Panc1 (cell line): Measurements from ENCODE around the gene CCDC85A. TPM values are rescaled to one million over a fixed set of nuclear protein-coding genes. Genes with fewer than 3 reads are reported as not detected.

Experiments used
- ATAC-seq: fragments of 200-7000 bp; cut with Tn5 transposase; 2 replicates; pipeline ENCODE4 v1.9.1; 2020; ENCODE audit warnings: mild to moderate bottlenecking, moderate library complexity
- BruUV-seq: library from RNA; stranded (reverse); fragments of 400-500 nt; replicated peaks from 2 replicates; lab custom pipeline; 2021; lab: Mats Ljungman, UMichigan
- CTCF ChIA-PET: fragments of 300-600 bp; sonication (Branson Sonifier 250); formaldehyde crosslinking; loops from one replicate; lab custom pipeline; 2022; ENCODE audit warnings: antibody characterized with exemption; lab: Charles Lee
- POLR2A ChIA-PET: fragments of 300-600 bp; sonication (Branson Sonifier 250); formaldehyde crosslinking; loops from one replicate; lab custom pipeline; 2022; ENCODE audit warnings: antibody characterized with exemption; lab: Charles Lee
- DNase-seq: peaks from one replicate; pipeline ENCODE4 v3.0.0-alpha.2; 2010; ENCODE audit warnings: low read depth, low spot score
- H3K27ac ChIP-seq: 2 replicates; pipeline ENCODE4 v1.5.1; 2011; ENCODE audit warnings: mild to moderate bottlenecking, low read length, inconsistent platforms
- H3K27me3 ChIP-seq: fragments of 200-500 bp; sonication (Bioruptor generic); 2 replicates; pipeline ENCODE4 v1.6.0; 2014; ENCODE audit warnings: low read length, inconsistent platforms; ENCODE audit not compliant: control insufficient read depth, insufficient read depth
- H3K36me3 ChIP-seq: fragments of 200-500 bp; sonication (Bioruptor generic); 2 replicates; pipeline ENCODE4 v1.5.1; 2014; ENCODE audit warnings: inconsistent platforms, mild to moderate bottlenecking, low read length, moderate library complexity; ENCODE audit not compliant: control insufficient read depth, insufficient read depth
- H3K4me1 ChIP-seq: 2 replicates; pipeline ENCODE4 v1.5.1; 2011; ENCODE audit warnings: inconsistent platforms, mild to moderate bottlenecking, low read length, moderate library complexity; ENCODE audit not compliant: control insufficient read depth, insufficient read depth
- H3K4me3 ChIP-seq, 2 experiments: 2 replicates each; pipeline ENCODE4 v1.5.1; 2011 to 2012; ENCODE audit warnings: low read depth in 2 of 2, low read length in 2 of 2, mild to moderate bottlenecking in 2 of 2, inconsistent platforms in 1 of 2, moderate library complexity in 1 of 2
- H3K9me3 ChIP-seq: fragments of 200-500 bp; sonication (Bioruptor generic); 2 replicates; pipeline ENCODE4 v1.5.1; 2014; ENCODE audit warnings: low read depth, mild to moderate bottlenecking, inconsistent platforms, low read length, moderate library complexity; ENCODE audit not compliant: control insufficient read depth, insufficient read depth
- POLR2AphosphoS5 ChIP-seq: IDR thresholded peaks from 2 replicates; pipeline ENCODE4 v1.6.1; 2012; ENCODE audit warnings: mild to moderate bottlenecking, low read depth, low read length, moderate library complexity
- SIN3A ChIP-seq: IDR thresholded peaks from 2 replicates; pipeline ENCODE4 v1.6.1; 2012; ENCODE audit warnings: low read depth, mild to moderate bottlenecking, low read length, moderate library complexity, borderline replicate concordance; ENCODE audit not compliant: insufficient read depth
- TCF7L2 ChIP-seq: IDR thresholded peaks from 2 replicates; pipeline ENCODE4 v1.6.1; 2011; ENCODE audit warnings: mild to moderate bottlenecking, low read depth, low read length, inconsistent platforms
- in situ Hi-C: cut with HindIII; loops from 2 replicates; pipeline ENCODE4 v1.10.0; 2016; ENCODE audit warnings: low sequenced_read_pairs, low pct_unique_long_range_greater_than_20kb
- intact Hi-C: fragments of 100-400 bp; cut with micrococcal nuclease; formaldehyde crosslinking; loops from one replicate; pipeline ENCODE4 v1.10.0; 2022; ENCODE audit not compliant: unreplicated experiment
- total RNA-seq: library from RNA; stranded (reverse); gene quantifications from one replicate; pipeline ENCODE4 v1.2.1, GENCODE V29; 2021; ENCODE audit not compliant: unreplicated experiment
- TF ChIP-seq, protein P1 (sequence below), 2 experiments: IDR thresholded peaks; 2 replicates each; pipeline ENCODE4 v1.6.1; 2011 to 2012; ENCODE audit warnings: low read depth in 2 of 2, control low read depth in 1 of 2, low read length in 1 of 2, mild to moderate bottlenecking in 1 of 2, moderate library complexity in 1 of 2; ENCODE audit not compliant: insufficient read depth in 1 of 2
- TF ChIP-seq, protein P2 (sequence below): fragments of 450-650 bp; IDR thresholded peaks from 2 replicates; pipeline ENCODE4 v1.5.1; 2017; ENCODE audit warnings: mild to moderate bottlenecking

Gene CCDC85A
- total RNA-seq, 1 experiment from 2014 or later: 0.05 TPM

DNA sequence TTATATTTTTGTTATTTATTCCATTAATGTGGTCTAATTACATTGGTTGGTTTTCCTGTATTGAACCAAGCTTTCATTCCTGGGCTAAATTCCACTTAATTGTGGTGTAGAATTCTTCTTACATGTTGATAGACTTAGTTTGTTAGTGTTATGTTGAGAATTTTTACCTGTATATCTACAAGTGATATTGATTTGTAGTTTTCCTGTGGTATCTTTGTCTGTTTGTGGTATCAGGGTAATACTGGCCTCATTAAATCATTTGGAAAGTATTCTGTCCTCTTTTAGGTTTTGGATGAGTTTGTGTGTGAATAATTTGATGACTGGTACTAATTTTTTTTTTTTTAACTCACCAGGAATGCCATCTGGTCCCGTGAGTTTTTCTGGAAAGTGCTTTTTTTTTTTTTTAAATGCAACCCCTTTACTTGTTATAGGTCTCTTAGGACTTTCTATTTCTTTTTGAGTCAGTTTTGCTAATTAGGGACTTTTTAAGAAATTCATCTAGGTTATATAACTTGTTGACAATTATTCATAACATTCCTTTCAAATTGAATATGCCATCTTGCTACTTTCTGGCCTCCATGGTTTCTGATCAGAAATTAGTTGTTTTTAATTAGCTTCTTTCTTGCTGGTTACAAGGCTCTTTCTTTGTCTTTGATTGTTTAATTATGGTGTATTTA lies 232.8 kb downstream of the CCDC85A start:
- DNase-seq (no peak), ATAC-seq (no peak)
- intact Hi-C loops: no loop called here
- Histone ChIP-seq H3K27me3 (no peaks in the 10 kb centered on the region), H3K36me3 (no peaks in the 10 kb centered on the region), H3K27ac (no peak overlapping the region), H3K4me1 (no peaks in the 10 kb centered on the region), H3K4me3 (no peak overlapping the region), H3K9me3 (no peaks in the 10 kb centered on the region)
- no TSS peak for BruUV-seq
- TF ChIP-seq SIN3A (no peak), POLR2AphosphoS5 (no peak), TCF7L2 (no peak)
- TF ChIP-seq, protein P1, sequence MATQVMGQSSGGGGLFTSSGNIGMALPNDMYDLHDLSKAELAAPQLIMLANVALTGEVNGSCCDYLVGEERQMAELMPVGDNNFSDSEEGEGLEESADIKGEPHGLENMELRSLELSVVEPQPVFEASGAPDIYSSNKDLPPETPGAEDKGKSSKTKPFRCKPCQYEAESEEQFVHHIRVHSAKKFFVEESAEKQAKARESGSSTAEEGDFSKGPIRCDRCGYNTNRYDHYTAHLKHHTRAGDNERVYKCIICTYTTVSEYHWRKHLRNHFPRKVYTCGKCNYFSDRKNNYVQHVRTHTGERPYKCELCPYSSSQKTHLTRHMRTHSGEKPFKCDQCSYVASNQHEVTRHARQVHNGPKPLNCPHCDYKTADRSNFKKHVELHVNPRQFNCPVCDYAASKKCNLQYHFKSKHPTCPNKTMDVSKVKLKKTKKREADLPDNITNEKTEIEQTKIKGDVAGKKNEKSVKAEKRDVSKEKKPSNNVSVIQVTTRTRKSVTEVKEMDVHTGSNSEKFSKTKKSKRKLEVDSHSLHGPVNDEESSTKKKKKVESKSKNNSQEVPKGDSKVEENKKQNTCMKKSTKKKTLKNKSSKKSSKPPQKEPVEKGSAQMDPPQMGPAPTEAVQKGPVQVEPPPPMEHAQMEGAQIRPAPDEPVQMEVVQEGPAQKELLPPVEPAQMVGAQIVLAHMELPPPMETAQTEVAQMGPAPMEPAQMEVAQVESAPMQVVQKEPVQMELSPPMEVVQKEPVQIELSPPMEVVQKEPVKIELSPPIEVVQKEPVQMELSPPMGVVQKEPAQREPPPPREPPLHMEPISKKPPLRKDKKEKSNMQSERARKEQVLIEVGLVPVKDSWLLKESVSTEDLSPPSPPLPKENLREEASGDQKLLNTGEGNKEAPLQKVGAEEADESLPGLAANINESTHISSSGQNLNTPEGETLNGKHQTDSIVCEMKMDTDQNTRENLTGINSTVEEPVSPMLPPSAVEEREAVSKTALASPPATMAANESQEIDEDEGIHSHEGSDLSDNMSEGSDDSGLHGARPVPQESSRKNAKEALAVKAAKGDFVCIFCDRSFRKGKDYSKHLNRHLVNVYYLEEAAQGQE (IDR thresholded peaks at IDR 0.05; ENCODE audit: insufficient read depth in 1 of 2, low read depth in 2 of 2, low read length in 1 of 2): no peak
- TF ChIP-seq, protein P2, sequence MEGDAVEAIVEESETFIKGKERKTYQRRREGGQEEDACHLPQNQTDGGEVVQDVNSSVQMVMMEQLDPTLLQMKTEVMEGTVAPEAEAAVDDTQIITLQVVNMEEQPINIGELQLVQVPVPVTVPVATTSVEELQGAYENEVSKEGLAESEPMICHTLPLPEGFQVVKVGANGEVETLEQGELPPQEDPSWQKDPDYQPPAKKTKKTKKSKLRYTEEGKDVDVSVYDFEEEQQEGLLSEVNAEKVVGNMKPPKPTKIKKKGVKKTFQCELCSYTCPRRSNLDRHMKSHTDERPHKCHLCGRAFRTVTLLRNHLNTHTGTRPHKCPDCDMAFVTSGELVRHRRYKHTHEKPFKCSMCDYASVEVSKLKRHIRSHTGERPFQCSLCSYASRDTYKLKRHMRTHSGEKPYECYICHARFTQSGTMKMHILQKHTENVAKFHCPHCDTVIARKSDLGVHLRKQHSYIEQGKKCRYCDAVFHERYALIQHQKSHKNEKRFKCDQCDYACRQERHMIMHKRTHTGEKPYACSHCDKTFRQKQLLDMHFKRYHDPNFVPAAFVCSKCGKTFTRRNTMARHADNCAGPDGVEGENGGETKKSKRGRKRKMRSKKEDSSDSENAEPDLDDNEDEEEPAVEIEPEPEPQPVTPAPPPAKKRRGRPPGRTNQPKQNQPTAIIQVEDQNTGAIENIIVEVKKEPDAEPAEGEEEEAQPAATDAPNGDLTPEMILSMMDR: no peak
- in situ Hi-C loops: no loop called here
- POLR2A ChIA-PET: no interaction called here
- CTCF ChIA-PET: no interaction called here
